HL-60 (cell line): ENCODE measurements around the gene FGF18.

Experiments
- CTCF ChIP-seq: IDR thresholded peaks from one replicate; pipeline ENCODE4 v1.5.1; 2011; ENCODE audit warnings: low read length, control low read depth, inconsistent platforms; ENCODE audit not compliant: insufficient read depth
- POLR2AphosphoS5 ChIP-seq: IDR thresholded peaks from 2 replicates; pipeline ENCODE4 v1.6.1; 2012; ENCODE audit warnings: low read depth
- SPI1 ChIP-seq: IDR thresholded peaks from 2 replicates; pipeline ENCODE4 v1.6.1; 2012; ENCODE audit warnings: low read depth, mild to moderate bottlenecking, borderline replicate concordance

- no peak for TF ChIP-seq CTCF
- no peak for TF ChIP-seq POLR2AphosphoS5
- no peak for TF ChIP-seq SPI1
Measured at GRCh38 chr5:171478946-171479775, 59.7 kb downstream of the FGF18 start.
